Subcutaneous adipose tissue (tissue), 4 donors: Measurements from ENCODE around the gene PHF23. TPM values are rescaled to one million over a fixed set of nuclear protein-coding genes. Genes with fewer than 3 reads are reported as not detected.

Experiments
- CTCF ChIP-seq: fragments of 450-650 bp; IDR thresholded peaks from one replicate; pipeline ENCODE4 v1.5.1; 2016; ENCODE audit warnings: low read depth, mild to moderate bottlenecking, control low read depth, antibody characterized with exemption, moderate library complexity
- total RNA-seq, 4 donors: library from RNA; depleted of rRNA; stranded (reverse); fragments of >200 nt; gene quantifications; one replicate each; pipeline ENCODE4 v1.1.0, GENCODE V29; 2016

The PHF23 gene
- total RNA-seq, 4 donors from 2014 or later, result 14.5 to 27.6 (median 19.3) TPM

DNA sequence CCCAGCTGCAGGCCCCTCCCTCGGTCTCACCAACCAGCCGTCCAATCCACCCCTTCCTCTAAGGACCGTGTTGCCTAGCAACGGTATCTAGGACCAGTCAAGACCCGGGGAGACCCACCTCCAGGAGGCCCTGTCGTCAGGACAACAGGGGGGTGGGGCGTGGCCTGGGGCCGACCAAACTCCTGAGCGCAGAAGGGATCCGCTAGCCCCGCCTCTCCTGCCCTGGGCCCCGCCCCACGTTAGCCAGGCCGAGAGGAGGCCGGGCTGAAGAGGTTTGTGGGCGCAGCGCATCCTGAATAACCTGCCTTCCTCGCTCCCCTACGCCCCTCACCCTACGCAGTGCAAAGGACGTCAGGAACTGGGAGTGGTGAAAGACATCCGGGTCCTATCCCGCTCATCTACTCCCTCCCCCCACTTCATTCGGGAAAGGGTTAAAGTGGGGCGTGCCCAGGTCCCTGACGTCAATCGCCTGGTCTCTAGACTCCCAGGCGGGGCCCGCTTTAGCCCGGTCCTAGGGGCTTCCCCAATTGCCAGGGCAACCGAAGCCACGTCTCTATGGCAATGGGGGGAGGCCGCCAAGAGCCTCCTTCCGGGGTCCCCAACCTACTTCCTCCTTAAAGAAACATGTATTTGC, 34.3 kb downstream of the PHF23 start:
- no peak for TF ChIP-seq CTCF

- TF ChIP-seq CTCF, result no peak
Observed at GRCh38 chr17:7204336-7204735, 34.9 kb downstream of the PHF23 start.

- TF ChIP-seq CTCF, result no peak
Observed at GRCh38 chr17:7203391-7203790, 35.9 kb downstream of the PHF23 start.

DNA sequence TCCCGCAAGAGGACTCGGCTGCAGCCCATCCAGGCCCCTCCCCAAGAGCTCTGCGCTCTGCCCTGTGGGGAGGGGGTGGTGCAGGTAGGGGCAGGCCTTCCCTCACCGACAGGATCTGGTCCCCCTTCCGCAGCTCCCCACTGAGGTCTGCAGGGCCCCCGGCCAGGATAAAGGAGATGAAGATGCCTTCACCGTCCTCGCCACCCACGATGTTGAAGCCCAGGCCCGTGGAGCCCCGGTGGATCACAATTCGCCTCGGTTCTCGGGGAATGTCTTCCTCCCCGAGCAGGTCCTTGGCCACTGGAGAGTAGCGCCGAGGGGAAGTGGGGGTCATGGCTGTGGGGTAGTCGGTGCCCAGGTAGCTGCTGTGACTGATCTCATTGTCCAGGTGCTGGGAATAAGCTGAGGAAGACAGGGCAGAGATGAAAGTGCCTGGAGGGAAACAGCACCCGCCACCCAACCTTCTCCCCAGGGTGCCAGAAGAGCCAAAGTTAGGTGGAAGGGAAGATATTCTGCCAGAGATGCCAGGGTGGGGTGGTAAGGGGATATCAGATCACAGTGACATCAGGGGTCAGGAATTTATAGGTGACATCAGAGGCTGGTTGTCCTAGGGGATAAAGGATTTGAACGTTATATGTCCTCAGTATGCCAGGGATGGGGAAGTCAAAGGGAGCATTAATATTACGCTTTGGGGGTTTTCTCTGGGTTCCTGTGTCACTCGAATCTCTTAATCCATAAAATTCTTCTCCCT, 42.4 kb downstream of the PHF23 start:
- TF ChIP-seq CTCF, result no peak

- no peak for TF ChIP-seq CTCF
Observed at GRCh38 chr17:7195971-7196370, 43.3 kb downstream of the PHF23 start.

- TF ChIP-seq CTCF, result no peak
Observed at GRCh38 chr17:7192271-7192937, 46.9 kb downstream of the PHF23 start.

DNA sequence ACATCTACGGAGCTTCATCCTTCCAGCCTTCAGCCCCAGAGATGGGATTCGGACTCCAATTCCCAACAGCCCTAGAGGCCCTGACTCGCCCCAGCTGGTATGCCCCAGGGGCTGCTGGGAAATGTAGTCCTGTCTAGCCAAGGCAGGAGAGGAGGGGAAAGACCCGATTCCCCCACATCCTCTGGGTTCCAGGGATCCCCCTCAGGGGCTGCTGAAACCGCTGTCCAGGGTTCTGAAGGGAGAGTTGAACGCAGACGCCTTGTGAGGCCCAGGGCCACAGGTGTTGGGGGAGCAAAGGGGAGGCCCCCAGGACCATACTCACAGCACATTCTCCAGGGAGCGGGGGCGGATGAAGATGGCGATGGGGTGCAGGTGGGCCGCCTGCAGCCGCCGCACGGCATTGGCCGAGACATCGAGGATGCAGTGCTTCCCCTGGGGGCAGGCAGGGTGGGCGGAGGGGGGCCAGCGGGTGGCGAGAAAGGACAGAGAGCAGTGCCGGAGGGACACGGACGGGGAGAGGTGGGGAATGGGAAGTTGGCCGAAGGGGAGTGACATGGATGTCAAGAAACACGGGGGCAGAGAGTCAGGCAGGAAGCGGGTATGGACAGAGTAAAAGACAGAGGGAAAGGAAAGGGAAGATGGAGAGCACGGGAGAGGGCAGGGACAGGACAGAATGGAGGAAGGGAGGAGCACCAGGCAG, 47.5 kb downstream of the PHF23 start:
- TF ChIP-seq CTCF, result no peak
